Suprapubic skin (tissue), 4 donors: Measurements from ENCODE around the gene SKI. TPM values are rescaled to one million over a fixed set of nuclear protein-coding genes. Genes with fewer than 3 reads are reported as not detected.

Experiments
- DNase-seq, 2 donors: peaks; one replicate each; pipeline ENCODE4 v3.0.0-alpha.2; 2019; ENCODE audit warnings: low spot score in 2 of 2
- H3K27ac ChIP-seq: fragments of 200-600 bp; sonication (generic); one replicate; pipeline ENCODE4 v1.5.1; 2019
- H3K27me3 ChIP-seq: fragments of 200-600 bp; sonication (generic); one replicate; pipeline ENCODE4 v1.5.1; 2019
- H3K36me3 ChIP-seq: fragments of 200-600 bp; sonication (generic); one replicate; pipeline ENCODE4 v1.5.1; 2019
- H3K4me1 ChIP-seq: fragments of 200-600 bp; sonication (generic); one replicate; pipeline ENCODE4 v1.5.1; 2019
- H3K4me3 ChIP-seq: fragments of 200-600 bp; sonication (generic); one replicate; pipeline ENCODE4 v1.5.1; 2019; ENCODE audit warnings: mild to moderate bottlenecking
- H3K9me3 ChIP-seq: fragments of 200-600 bp; sonication (generic); one replicate; pipeline ENCODE4 v1.5.1; 2019
- EP300 ChIP-seq: sonication (generic); formaldehyde crosslinking; IDR thresholded peaks from one replicate; pipeline ENCODE4 v1.6.1; 2017; ENCODE audit warnings: antibody characterized with exemption
- POLR2A ChIP-seq, 2 donors: fragments of 450-650 bp; IDR thresholded peaks; one replicate each; pipeline ENCODE4 v1.6.1; 2017; ENCODE audit warnings: antibody characterized with exemption in 2 of 2, mild to moderate bottlenecking in 2 of 2, moderate library complexity in 2 of 2
- POLR2AphosphoS5 ChIP-seq, 3 donors: sonication (generic); formaldehyde crosslinking; IDR thresholded peaks; one replicate each; pipeline ENCODE4 v1.6.1; 2017; ENCODE audit warnings: antibody characterized with exemption in 3 of 3
- WGBS: methylation state at CpG from one replicate; pipeline ENCODE4 v1.1.5; 2018; 5-methylcytosine and 5-hydroxymethylcytosine counted together
- total RNA-seq, 4 donors: library from RNA; depleted of rRNA; stranded (reverse); fragments of >200 nt; gene quantifications; one replicate each; pipeline ENCODE4 v1.1.0, GENCODE V29; 2016
- TF ChIP-seq, protein P1 (sequence below), 2 donors: fragments of 200-600 bp in 1 of 2; fragments of 450-650 bp in 1 of 2; sonication (generic) in 1 of 2; IDR thresholded peaks; one replicate each; pipeline ENCODE4 v1.5.1; 2016 to 2019; ENCODE audit warnings: antibody characterized with exemption in 2 of 2, mild to moderate bottlenecking in 1 of 2, moderate library complexity in 1 of 2

The SKI gene
- total RNA-seq, 4 donors from 2014 or later, result 51.8 to 91.2 (median 68.1) TPM

GRCh38 chr1:2205191-2205952 is 22.7 kb upstream of the SKI start:
- no peak for TF ChIP-seq EP300
- peak in 2 of 3 donors; percentile 65 to 76 for TF ChIP-seq POLR2AphosphoS5 (IDR thresholded peaks at IDR 0.05)
- TF ChIP-seq, protein P1, sequence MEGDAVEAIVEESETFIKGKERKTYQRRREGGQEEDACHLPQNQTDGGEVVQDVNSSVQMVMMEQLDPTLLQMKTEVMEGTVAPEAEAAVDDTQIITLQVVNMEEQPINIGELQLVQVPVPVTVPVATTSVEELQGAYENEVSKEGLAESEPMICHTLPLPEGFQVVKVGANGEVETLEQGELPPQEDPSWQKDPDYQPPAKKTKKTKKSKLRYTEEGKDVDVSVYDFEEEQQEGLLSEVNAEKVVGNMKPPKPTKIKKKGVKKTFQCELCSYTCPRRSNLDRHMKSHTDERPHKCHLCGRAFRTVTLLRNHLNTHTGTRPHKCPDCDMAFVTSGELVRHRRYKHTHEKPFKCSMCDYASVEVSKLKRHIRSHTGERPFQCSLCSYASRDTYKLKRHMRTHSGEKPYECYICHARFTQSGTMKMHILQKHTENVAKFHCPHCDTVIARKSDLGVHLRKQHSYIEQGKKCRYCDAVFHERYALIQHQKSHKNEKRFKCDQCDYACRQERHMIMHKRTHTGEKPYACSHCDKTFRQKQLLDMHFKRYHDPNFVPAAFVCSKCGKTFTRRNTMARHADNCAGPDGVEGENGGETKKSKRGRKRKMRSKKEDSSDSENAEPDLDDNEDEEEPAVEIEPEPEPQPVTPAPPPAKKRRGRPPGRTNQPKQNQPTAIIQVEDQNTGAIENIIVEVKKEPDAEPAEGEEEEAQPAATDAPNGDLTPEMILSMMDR (IDR thresholded peaks at IDR 0.05), result no peak
- TF ChIP-seq POLR2A (IDR thresholded peaks at IDR 0.05), result peak in 1 of 2 donors; percentile 22
- no CpG with 5 or more reads among the region's 84 CpGs for WGBS

GRCh38 chr1:2206813-2207487 is 21.2 kb upstream of the SKI start:
- H3K4me3 ChIP-seq, result peak overlapping the region; percentile 25
- 71% methylated on average over 13 of the region's 16 CpGs for WGBS
- DNase-seq, result peak in 1 of 2 donors; percentile 77
- H3K9me3 ChIP-seq, result no peaks in the 10 kb centered on the region
- H3K27me3 ChIP-seq, result no peaks in the 10 kb centered on the region
- H3K4me1 ChIP-seq, result peaks cover 77% of the 10 kb centered on the region
- TF ChIP-seq POLR2A (IDR thresholded peaks at IDR 0.05) (no peak), EP300 (no peak), POLR2AphosphoS5 (IDR thresholded peaks at IDR 0.05) (no peak)
- TF ChIP-seq, protein P1 (IDR thresholded peaks at IDR 0.05), result no peak
- no peaks in the 10 kb centered on the region for H3K36me3 ChIP-seq
- H3K27ac ChIP-seq, result peak overlapping the region; percentile 89

More at GRCh38 chr1:2205191-2205952, 22.7 kb upstream of the SKI start:
- H3K27me3 ChIP-seq, result no peaks in the 10 kb centered on the region
- DNase-seq, result peak; percentile 98 to 99
- H3K4me3 ChIP-seq, result peak overlapping the region; percentile 50
- H3K27ac ChIP-seq, result peak overlapping the region; percentile 84
- no peaks in the 10 kb centered on the region for H3K9me3 ChIP-seq
- H3K36me3 ChIP-seq, result no peaks in the 10 kb centered on the region
- H3K4me1 ChIP-seq, result peaks cover 72% of the 10 kb centered on the region

- no peaks in the 10 kb centered on the region for H3K9me3 ChIP-seq
- no peaks in the 10 kb centered on the region for H3K27me3 ChIP-seq
- no peak overlapping the region for H3K4me3 ChIP-seq
- H3K4me1 ChIP-seq, result peaks cover 92% of the 10 kb centered on the region
- peak; percentile 83 to 85 for DNase-seq
- peak overlapping the region; percentile 89 for H3K27ac ChIP-seq
- TF ChIP-seq POLR2AphosphoS5 (IDR thresholded peaks at IDR 0.05) (no peak), EP300 (no peak), POLR2A (IDR thresholded peaks at IDR 0.05) (no peak)
- TF ChIP-seq, protein P1 (IDR thresholded peaks at IDR 0.05), result no peak
- 41% methylated on average over 15 of the region's 24 CpGs for WGBS
- no peaks in the 10 kb centered on the region for H3K36me3 ChIP-seq
Measured at GRCh38 chr1:2208309-2209239, 19.5 kb upstream of the SKI start.

DNA sequence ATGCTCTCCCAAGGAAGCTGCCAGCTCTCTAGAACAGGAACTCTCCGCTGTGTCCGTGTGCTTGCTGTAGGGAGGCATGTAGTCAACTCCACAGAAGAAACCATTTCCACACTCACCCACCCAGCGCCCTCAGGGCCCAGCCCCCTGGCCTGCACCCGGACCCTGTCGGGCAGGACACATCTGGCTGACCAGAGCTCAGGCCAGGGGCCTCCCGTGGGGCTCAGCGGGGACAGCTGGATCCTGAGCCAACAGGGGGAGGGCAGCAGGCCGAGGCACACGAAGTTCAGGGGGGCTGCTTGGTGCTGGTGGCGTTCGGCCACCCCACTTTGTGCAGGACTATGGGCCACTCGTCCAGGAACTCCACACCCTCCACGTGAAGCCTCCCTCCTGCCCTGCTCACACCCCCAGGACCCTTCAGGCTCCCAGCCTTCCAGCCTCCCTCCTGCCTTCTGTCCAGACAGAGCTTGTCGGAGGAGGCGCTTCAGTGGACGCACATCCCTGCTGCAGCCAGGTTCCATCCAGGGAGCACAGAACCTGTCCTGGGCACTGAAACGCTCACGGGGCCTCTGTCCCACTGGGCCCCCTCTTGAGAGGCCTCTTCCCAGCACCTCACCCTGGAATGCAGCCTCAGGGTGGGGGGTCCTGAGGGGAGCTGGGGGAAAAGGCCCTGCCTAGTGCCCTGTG is 18.6 kb upstream of the SKI start:
- 63% methylated on average over 13 of the region's 18 CpGs for WGBS
- TF ChIP-seq POLR2AphosphoS5 (IDR thresholded peaks at IDR 0.05) (no peak), EP300 (no peak), POLR2A (IDR thresholded peaks at IDR 0.05) (no peak)
- TF ChIP-seq, protein P1 (IDR thresholded peaks at IDR 0.05), result no peak
- DNase-seq, result peak in 1 of 2 donors; percentile 66
- peaks cover 92% of the 10 kb centered on the region for H3K4me1 ChIP-seq
- no peaks in the 10 kb centered on the region for H3K27me3 ChIP-seq
- no peaks in the 10 kb centered on the region for H3K36me3 ChIP-seq
- peak overlapping the region; percentile 89 for H3K27ac ChIP-seq
- no peak overlapping the region for H3K4me3 ChIP-seq
- no peaks in the 10 kb centered on the region for H3K9me3 ChIP-seq
